Measurements from ENCODE around the gene ANXA5. TPM values are rescaled to one million over a fixed set of nuclear protein-coding genes. Genes with fewer than 3 reads are reported as not detected.

Gene ANXA5
- total and polyA plus RNA-seq, 2 donors (not counting 1 experiment from before 2014, with no cell fraction given), result 42.4 to 67.8 TPM

- Histone ChIP-seq H3K9ac (ENCODE audit: low read length) (no peak overlapping the region), H3K4me2 (replicated peaks; ENCODE audit: low read depth, low read length, poor library complexity, severe bottlenecking) (no peak overlapping the region), H3K36me3 (replicated peaks in 1 of 2; ENCODE audit: control extremely low read depth in 1 of 2, control insufficient read depth in 1 of 2, extremely low read depth in 1 of 2, insufficient read depth in 2 of 2, low read length in 1 of 2) (no peaks in the 10 kb centered on the region), H3K27me3 (replicated peaks in 1 of 4; ENCODE audit: control extremely low read depth in 1 of 4, control insufficient read depth in 3 of 4, insufficient read depth in 4 of 4, low read length in 3 of 4) (no peaks in the 10 kb centered on the region), H3K27ac (ENCODE audit: low read length in 2 of 2) (no peak overlapping the region), H3K79me2 (ENCODE audit: control insufficient read depth, insufficient read depth, low read length) (no peaks in the 10 kb centered on the region), H3K9me3 (ENCODE audit: control extremely low read depth in 1 of 3, control insufficient read depth in 2 of 3, insufficient read depth in 1 of 3, low read length in 2 of 3) (peaks cover 0 to 1% (median 0%) of the 10 kb centered on the region in 3 donors), H2AFZ (ENCODE audit: insufficient read depth, low read depth, low read length, poor library complexity, severe bottlenecking) (no peak overlapping the region), H3K4me3 (ENCODE audit: control extremely low read depth in 1 of 5, extremely low read depth in 1 of 5, insufficient read depth in 1 of 5, low read depth in 2 of 5, low read length in 4 of 5) (no peak overlapping the region), H3K4me1 (ENCODE audit: control insufficient read depth in 2 of 2, insufficient read depth in 2 of 2, low read length in 2 of 2) (peaks cover 0 to 3% of the 10 kb centered on the region in 2 donors), H4K20me1 (ENCODE audit: control insufficient read depth, insufficient read depth, low read length, poor library complexity, severe bottlenecking) (no peaks in the 10 kb centered on the region)
- intact Hi-C loops (cut with micrococcal nuclease), result no loop called here
- Mint-ChIP-seq H3K27ac (no peak overlapping the region), H3K4me3 (no peak overlapping the region), H3K9me3 (ENCODE audit: insufficient read depth) (no peaks in the 10 kb centered on the region), H3K4me1 (peaks cover 10% of the 10 kb centered on the region), H3K27me3 (peaks cover 6% of the 10 kb centered on the region)
- TF ChIP-seq EZH2 (IDR thresholded peaks at IDR 0.05; ENCODE audit: borderline replicate concordance, insufficient read depth, low read depth, low read length, poor library complexity, severe bottlenecking), result no peak
- no peak for TF ChIP-seq CTCF (IDR thresholded peaks at IDR 0.05)
- DNase-seq, result no peak
- POLR2A ChIA-PET, result no interaction called here
- ATAC-seq (ENCODE audit: low read depth), result no peak
- CTCF ChIA-PET, result no interaction called here
- WGBS (ENCODE audit: insufficient coverage), result 53% methylated on average over 5 of the region's 5 CpGs
Measured at GRCh38 chr4:121651597-121651996, 45.2 kb downstream of the ANXA5 start.

- Mint-ChIP-seq H3K27me3 (peaks cover 11% of the 10 kb centered on the region), H3K4me3 (no peak overlapping the region), H3K9me3 (ENCODE audit: insufficient read depth) (no peaks in the 10 kb centered on the region), H3K4me1 (peaks cover 10% of the 10 kb centered on the region), H3K27ac (no peak overlapping the region)
- no peak for ATAC-seq (ENCODE audit: low read depth)
- H3K4me3 ChIP-seq (ENCODE audit: control extremely low read depth in 1 of 5, extremely low read depth in 1 of 5, insufficient read depth in 1 of 5, low read depth in 2 of 5, low read length in 4 of 5), result no peak overlapping the region
- H4K20me1 ChIP-seq (ENCODE audit: control insufficient read depth, insufficient read depth, low read length, poor library complexity, severe bottlenecking), result no peaks in the 10 kb centered on the region
- no peak overlapping the region for H2AFZ ChIP-seq (ENCODE audit: insufficient read depth, low read depth, low read length, poor library complexity, severe bottlenecking)
- no peak overlapping the region for H3K9ac ChIP-seq (ENCODE audit: low read length)
- no peak overlapping the region for H3K4me2 ChIP-seq (replicated peaks; ENCODE audit: low read depth, low read length, poor library complexity, severe bottlenecking)
- ChIA-PET CTCF (no interaction called here), POLR2A (no interaction called here)
- H3K27ac ChIP-seq (ENCODE audit: low read length in 2 of 2), result no peak overlapping the region
- H3K9me3 ChIP-seq (ENCODE audit: control extremely low read depth in 1 of 3, control insufficient read depth in 2 of 3, insufficient read depth in 1 of 3, low read length in 2 of 3), result peaks cover 0 to 1% (median 0%) of the 10 kb centered on the region in 3 donors
- DNase-seq, result no peak
- peaks cover 0 to 3% of the 10 kb centered on the region in 2 donors for H3K4me1 ChIP-seq (ENCODE audit: control insufficient read depth in 2 of 2, insufficient read depth in 2 of 2, low read length in 2 of 2)
- no peak for TF ChIP-seq CTCF (IDR thresholded peaks at IDR 0.05)
- no peak for TF ChIP-seq EZH2 (IDR thresholded peaks at IDR 0.05; ENCODE audit: borderline replicate concordance, insufficient read depth, low read depth, low read length, poor library complexity, severe bottlenecking)
- intact Hi-C loops (cut with micrococcal nuclease), result no loop called here
- H3K79me2 ChIP-seq (ENCODE audit: control insufficient read depth, insufficient read depth, low read length), result no peaks in the 10 kb centered on the region
- no peaks in the 10 kb centered on the region for H3K36me3 ChIP-seq (replicated peaks in 1 of 2; ENCODE audit: control extremely low read depth in 1 of 2, control insufficient read depth in 1 of 2, extremely low read depth in 1 of 2, insufficient read depth in 2 of 2, low read length in 1 of 2)
- no CpG with 5 or more reads among the region's 2 CpGs for WGBS (ENCODE audit: insufficient coverage)
- no peaks in the 10 kb centered on the region for H3K27me3 ChIP-seq (replicated peaks in 1 of 4; ENCODE audit: control extremely low read depth in 1 of 4, control insufficient read depth in 3 of 4, insufficient read depth in 4 of 4, low read length in 3 of 4)
Measured at GRCh38 chr4:121650741-121651140, 46.0 kb downstream of the ANXA5 start.
